Upper lobe of left lung (tissue), 4 donors: ENCODE measurements around the gene PDZK1.

Experiments used
- CTCF ChIP-seq, 6 experiments: fragments of 450-650 bp in 4 of 6; fragments of 200-600 bp in 2 of 6; sonication (generic) in 2 of 6; IDR thresholded peaks; one replicate each; pipeline ENCODE4 v1.5.1; 2016 to 2019; ENCODE audit warnings: antibody characterized with exemption in 6 of 6
- EP300 ChIP-seq, 4 donors: sonication (generic); formaldehyde crosslinking; IDR thresholded peaks; one replicate each; pipeline ENCODE4 v1.5.1; 2017; ENCODE audit warnings: antibody characterized with exemption in 4 of 4, control low read depth in 2 of 4
- POLR2A ChIP-seq, 4 donors: fragments of 450-650 bp; IDR thresholded peaks; one replicate each; pipeline ENCODE4 v1.5.1; 2016 to 2017; ENCODE audit warnings: antibody characterized with exemption in 4 of 4, mild to moderate bottlenecking in 2 of 4
- POLR2AphosphoS5 ChIP-seq, 2 donors: sonication (generic); formaldehyde crosslinking; IDR thresholded peaks; one replicate each; pipeline ENCODE4 v1.5.1; 2017; ENCODE audit warnings: antibody characterized with exemption in 2 of 2

DNA sequence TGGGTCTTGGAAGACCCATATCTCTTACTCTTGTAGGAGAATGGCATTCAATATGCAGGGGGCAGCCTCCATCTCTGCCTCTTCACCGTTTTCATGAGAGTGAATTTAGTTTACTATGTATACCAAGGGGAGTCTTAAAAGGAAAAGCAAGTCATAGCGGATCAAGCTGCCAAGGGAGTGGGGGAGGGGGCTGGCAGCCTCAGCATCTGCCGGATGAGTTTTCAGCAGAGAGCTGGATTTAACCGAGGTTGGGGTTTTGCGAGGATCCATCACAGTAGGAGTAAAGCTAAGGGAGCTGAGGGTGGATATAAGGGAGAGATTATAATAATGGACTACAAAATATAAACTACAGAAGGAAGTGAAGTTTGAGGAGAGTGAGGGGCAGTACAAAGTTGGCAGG lies 22.0 kb upstream of the PDZK1 start:
- TF ChIP-seq CTCF (IDR thresholded peaks at IDR 0.05) = no peak
- TF ChIP-seq POLR2A (IDR thresholded peaks at IDR 0.05) = no peak
- no peak for TF ChIP-seq POLR2AphosphoS5 (IDR thresholded peaks at IDR 0.05)
- TF ChIP-seq EP300 (IDR thresholded peaks at IDR 0.05) = no peak
